Measurements from ENCODE around the gene HIPK1.

DNA sequence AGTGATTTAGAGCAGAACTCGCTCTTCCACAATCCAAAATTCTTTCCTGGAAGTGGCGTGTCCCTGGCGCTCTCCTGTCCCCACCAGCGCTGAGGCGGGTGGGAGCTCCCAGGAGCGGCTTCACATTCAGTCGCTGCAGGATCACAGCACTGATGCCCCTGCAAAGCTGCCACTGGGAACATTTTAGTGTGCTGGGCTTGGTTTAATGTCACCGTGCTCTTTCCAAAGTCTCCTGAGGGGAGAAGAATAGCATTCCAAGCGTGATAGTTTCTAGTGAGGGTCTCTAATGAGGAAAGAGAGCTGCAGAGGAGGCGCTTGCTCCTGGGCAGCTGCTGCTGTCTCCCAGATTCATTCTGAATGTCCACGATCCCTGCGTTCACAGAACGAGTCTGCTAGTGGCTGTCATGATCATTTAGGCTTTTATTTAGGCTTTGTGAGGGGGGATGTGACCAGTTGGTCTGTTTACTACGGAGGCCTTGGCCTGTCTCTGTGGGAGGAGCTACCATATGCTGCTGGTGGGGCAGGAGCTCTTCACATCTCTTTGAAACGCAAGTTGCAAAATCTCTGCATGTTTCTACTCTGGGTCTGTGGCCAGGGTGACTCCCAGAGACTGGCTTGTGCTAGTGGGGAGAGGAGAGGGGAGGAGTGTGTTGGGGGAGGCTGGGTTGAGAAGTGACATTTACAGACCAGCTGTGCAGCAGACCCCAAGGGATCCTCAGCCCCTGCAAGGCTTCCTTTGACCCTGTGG, 73.5 kb downstream of the HIPK1 start:
- TF ChIP-seq POLR2A (IDR thresholded peaks at IDR 0.05): no peak
- TF ChIP-seq CTCF (IDR thresholded peaks at IDR 0.05): no peak
- TF ChIP-seq EP300 (IDR thresholded peaks at IDR 0.05): no peak

Measured in suprapubic skin (tissue), 3 donors.